H9 (cell line): ENCODE results near the gene MYLK. TPM values are rescaled to one million over a fixed set of nuclear protein-coding genes. Genes with fewer than 3 reads are reported as not detected.

Experiments used
- DNase-seq: peaks from one replicate; pipeline ENCODE4 v3.0.0-alpha.2; 2017
- H2AFZ ChIP-seq: one replicate; pipeline ENCODE4 v1.6.1; 2013; ENCODE audit warnings: mild to moderate bottlenecking, low read length, control low read depth, moderate library complexity
- H2AK5ac ChIP-seq: 2 replicates; pipeline ENCODE4 v1.6.1; 2013; ENCODE audit warnings: low read length, control low read depth, mixed read lengths; ENCODE audit not compliant: insufficient read length
- H2BK120ac ChIP-seq: one replicate; pipeline ENCODE4 v1.6.1; 2013; ENCODE audit warnings: low read depth, mild to moderate bottlenecking, low read length, control low read depth, inconsistent platforms; ENCODE audit not compliant: poor library complexity, severe bottlenecking
- H2BK12ac ChIP-seq: 2 replicates; pipeline ENCODE4 v1.6.1; 2013; ENCODE audit warnings: low read length, control low read depth, mixed read lengths, low read depth; ENCODE audit not compliant: insufficient read length
- H2BK15ac ChIP-seq: 2 replicates; pipeline ENCODE4 v1.6.1; 2013; ENCODE audit warnings: low read depth, low read length, control low read depth
- H2BK20ac ChIP-seq: one replicate; pipeline ENCODE4 v1.6.1; 2013; ENCODE audit warnings: low read depth, mild to moderate bottlenecking, low read length, control low read depth, inconsistent platforms; ENCODE audit not compliant: poor library complexity, severe bottlenecking
- H2BK5ac ChIP-seq: 2 replicates; pipeline ENCODE4 v1.6.1; 2013; ENCODE audit warnings: low read length, control low read depth, mixed read lengths; ENCODE audit not compliant: insufficient read length
- H3K14ac ChIP-seq: 2 replicates; pipeline ENCODE4 v1.6.1; 2013; ENCODE audit warnings: low read length, control low read depth; ENCODE audit not compliant: insufficient read depth
- H3K18ac ChIP-seq: 2 replicates; pipeline ENCODE4 v1.6.1; 2013; ENCODE audit warnings: low read depth, mild to moderate bottlenecking, mixed read lengths, low read length, control low read depth; ENCODE audit not compliant: insufficient read length
- H3K23ac ChIP-seq: 2 replicates; pipeline ENCODE4 v1.6.1; 2013; ENCODE audit warnings: low read length, control low read depth, mixed read lengths, low read depth; ENCODE audit not compliant: insufficient read length
- H3K23me2 ChIP-seq: 2 replicates; pipeline ENCODE4 v1.6.1; 2013; ENCODE audit warnings: low read depth, mild to moderate bottlenecking, mixed read lengths, low read length, control low read depth; ENCODE audit not compliant: insufficient read length, poor library complexity, severe bottlenecking
- H3K27ac ChIP-seq: 2 replicates; pipeline ENCODE4 v1.5.1; 2013; ENCODE audit warnings: low read length, control low read depth, mixed read lengths, low read depth; ENCODE audit not compliant: insufficient read length
- H3K27me3 ChIP-seq: 2 replicates; pipeline ENCODE4 v1.6.1; 2013; ENCODE audit warnings: low read length, control low read depth, inconsistent platforms; ENCODE audit not compliant: insufficient read depth
- H3K4ac ChIP-seq: 2 replicates; pipeline ENCODE4 v1.6.1; 2013; ENCODE audit warnings: low read depth, mild to moderate bottlenecking, control low read depth, inconsistent platforms, low read length, moderate library complexity
- H3K4me1 ChIP-seq: 2 replicates; pipeline ENCODE4 v1.6.1; 2013; ENCODE audit warnings: low read length, control low read depth, inconsistent platforms; ENCODE audit not compliant: insufficient read depth
- H3K4me2 ChIP-seq: 2 replicates; pipeline ENCODE4 v1.6.1; 2013; ENCODE audit warnings: low read length, control low read depth, mixed read lengths; ENCODE audit not compliant: insufficient read length, insufficient read depth
- H3K56ac ChIP-seq: 2 replicates; pipeline ENCODE4 v1.6.1; 2013; ENCODE audit warnings: low read depth, mild to moderate bottlenecking, mixed read lengths, low read length, control low read depth; ENCODE audit not compliant: insufficient read length
- H3K79me1 ChIP-seq: 2 replicates; pipeline ENCODE4 v1.6.1; 2013; ENCODE audit warnings: low read depth, mild to moderate bottlenecking, moderate library complexity, low read length, control low read depth, inconsistent platforms; ENCODE audit not compliant: insufficient read depth, poor library complexity, severe bottlenecking
- H3K79me2 ChIP-seq: 2 replicates; pipeline ENCODE4 v1.6.1; 2013; ENCODE audit warnings: low read length, control low read depth, inconsistent platforms; ENCODE audit not compliant: insufficient read depth
- H3K9ac ChIP-seq: 2 replicates; pipeline ENCODE4 v1.6.1; 2013; ENCODE audit warnings: low read length, control low read depth, mixed read lengths; ENCODE audit not compliant: insufficient read length; ENCODE audit errors: extremely low read depth
- H3K9me3 ChIP-seq: one replicate; pipeline ENCODE4 v1.6.1; 2013; ENCODE audit warnings: low read depth, low read length, inconsistent platforms; ENCODE audit not compliant: control insufficient read depth
- H3T11ph ChIP-seq: one replicate; pipeline ENCODE4 v1.6.1; 2013; ENCODE audit warnings: mild to moderate bottlenecking, low read length, control low read depth, inconsistent platforms
- H4K20me1 ChIP-seq: one replicate; pipeline ENCODE4 v1.6.1; 2013; ENCODE audit not compliant: control insufficient read depth, insufficient read length, insufficient read depth
- H4K5ac ChIP-seq: 2 replicates; pipeline ENCODE4 v1.6.1; 2013; ENCODE audit warnings: low read depth, mild to moderate bottlenecking, mixed read lengths, low read length, control low read depth; ENCODE audit not compliant: insufficient read length
- H4K8ac ChIP-seq: replicated peaks from 2 replicates; pipeline ENCODE4 v1.6.1; 2013; ENCODE audit warnings: low read length, control low read depth, mixed read lengths, low read depth; ENCODE audit not compliant: insufficient read length
- H4K91ac ChIP-seq: 2 replicates; pipeline ENCODE4 v1.6.1; 2013; ENCODE audit warnings: low read depth, mild to moderate bottlenecking, moderate library complexity, mixed read lengths, low read length, control low read depth; ENCODE audit not compliant: insufficient read length
- H3K27ac Mint-ChIP-seq, 3 experiments: 2 replicates in 2 of 3; 3 replicates in 1 of 3; pipeline ENCODE4 v1.8.0; 2020 to 2021; ENCODE audit warnings: mixed read lengths in 3 of 3, mild to moderate bottlenecking in 1 of 3, moderate library complexity in 1 of 3
- H3K27me3 Mint-ChIP-seq: 2 replicates; pipeline ENCODE4 v1.8.0; 2021; ENCODE audit warnings: low read depth, mild to moderate bottlenecking, moderate library complexity, mixed read lengths
- H3K36me3 Mint-ChIP-seq, 3 experiments: 2 replicates in 2 of 3; 3 replicates in 1 of 3; pipeline ENCODE4 v1.8.0; 2020 to 2021; ENCODE audit warnings: low read depth in 3 of 3, mixed read lengths in 3 of 3; ENCODE audit not compliant: insufficient read depth in 1 of 3
- H3K4me1 Mint-ChIP-seq, 2 experiments: 2 replicates each; pipeline ENCODE4 v1.8.0; 2020; ENCODE audit warnings: mixed read lengths in 2 of 2
- H3K4me3 Mint-ChIP-seq, 2 experiments: 2 replicates in 1 of 2; 3 replicates in 1 of 2; pipeline ENCODE4 v1.8.0; 2020 to 2021; ENCODE audit warnings: mild to moderate bottlenecking in 2 of 2, mixed read lengths in 2 of 2, moderate library complexity in 1 of 2
- H3K9me3 Mint-ChIP-seq, 2 experiments: 2 replicates in 1 of 2; 3 replicates in 1 of 2; pipeline ENCODE4 v1.8.0; 2020; ENCODE audit warnings: mild to moderate bottlenecking in 2 of 2, mixed read lengths in 2 of 2, moderate library complexity in 1 of 2
- CTCF ChIP-seq: fragments of 200-600 bp; sonication (generic); conservative IDR thresholded peaks from 3 replicates; pipeline ENCODE4 v1.8.0; 2021; ENCODE audit warnings: antibody characterized with exemption, mild to moderate bottlenecking
- WGBS: extraction: QIAGEN DNeasy Blood & Tissue Kit; methylation state at CpG from one replicate; pipeline ENCODE4 v1.1.7; 2013; ENCODE audit warnings: missing lambda C conversion rate, low lambda C conversion rate, mixed read lengths; ENCODE audit not compliant: insufficient read length; ENCODE audit errors: extremely low coverage; 5-methylcytosine and 5-hydroxymethylcytosine counted together
- total RNA-seq: library from RNA; stranded (reverse); gene quantifications from 2 replicates; pipeline ENCODE4 v1.2.1, GENCODE V29; 2021

MYLK gene
- total RNA-seq, 1 experiment from 2014 or later = 10.1 TPM

GRCh38 chr3:123755501-123755900, 128.6 kb downstream of the MYLK start:
- H3K4ac ChIP-seq = no peak overlapping the region
- H2BK20ac ChIP-seq = no peak overlapping the region
- H3K18ac ChIP-seq = no peak overlapping the region
- peaks cover 0 to 6% (median 5%) of the 10 kb centered on the region in 3 experiments; a peak in 1 of 7 replicates for H3K36me3 Mint-ChIP-seq
- no peaks in the 10 kb centered on the region for H3K79me2 ChIP-seq
- H3K9me3 Mint-ChIP-seq = no peaks in the 10 kb centered on the region
- no peak overlapping the region for H3K27ac ChIP-seq
- no peak overlapping the region for H2BK15ac ChIP-seq
- H2BK120ac ChIP-seq = no peak overlapping the region
- H3K9me3 ChIP-seq = no peaks in the 10 kb centered on the region
- H3K9ac ChIP-seq = no peak overlapping the region
- H2BK12ac ChIP-seq = no peak overlapping the region
- H4K91ac ChIP-seq = no peak overlapping the region
- H3K79me1 ChIP-seq = no peaks in the 10 kb centered on the region
- no peak overlapping the region for H3K56ac ChIP-seq
- H3K27ac Mint-ChIP-seq = no peak overlapping the region
- TF ChIP-seq CTCF = no peak
- H4K20me1 ChIP-seq = no peaks in the 10 kb centered on the region
- peaks cover 3 to 7% of the 10 kb centered on the region in 2 experiments; a peak in 2 of 4 replicates for H3K4me1 Mint-ChIP-seq
- H3K4me3 Mint-ChIP-seq = no peak overlapping the region
- H3K23ac ChIP-seq = no peak overlapping the region
- H2AK5ac ChIP-seq = no peak overlapping the region
- H2AFZ ChIP-seq = no peak overlapping the region
- no peaks in the 10 kb centered on the region for H3K27me3 ChIP-seq
- no CpG with 5 or more reads among the region's 2 CpGs for WGBS
- no peaks in the 10 kb centered on the region for H3K23me2 ChIP-seq
- H3K4me2 ChIP-seq = no peak overlapping the region
- no peak for DNase-seq
- no peak overlapping the region for H4K8ac ChIP-seq
- peaks cover 1% of the 10 kb centered on the region; the same call in 1 of the 2 replicates for H3K4me1 ChIP-seq
- H3K27me3 Mint-ChIP-seq = no peaks in the 10 kb centered on the region
- no peak overlapping the region for H2BK5ac ChIP-seq
- H4K5ac ChIP-seq = no peak overlapping the region
- H3K14ac ChIP-seq = no peak overlapping the region
- H3T11ph ChIP-seq = no peak overlapping the region
